ENCODE results near the gene SGMS1. TPM values are rescaled to one million over a fixed set of nuclear protein-coding genes. Genes with fewer than 3 reads are reported as not detected.
A peak's percentile ranks its signal among the peaks of the same experiment; 100 is the strongest.

Gene SGMS1
- polyA plus RNA-seq, 2 of the 4 experiments (the other 2 are of a cell fraction): 22.7 to 28.2 TPM

GRCh38 chr10:50419091-50419490 lies 204.7 kb downstream of the SGMS1 start:
- POLR2A ChIA-PET: interaction anchor here (1.7 kb wide), 1 partner anchor 202 kb away, joined by 7 read pairs; no protein-coding TSS in a partner anchor
- Histone ChIP-seq H3K4me3 (peak overlapping the region; percentile 58; the same call in 2 of the 3 replicates), H3K4me1 (peaks cover 32% of the 10 kb centered on the region), H3K9me3 (no peaks in the 10 kb centered on the region), H3K27ac (peak overlapping the region; percentile 86 to 96), H3K4me2 (peak overlapping the region; percentile 97)
- ATAC-seq (no peak), DNase-seq (ENCODE audit: low read depth in 1 of 2, low spot score in 1 of 2) (no peak), FAIRE-seq (no peak)
- WGBS (ENCODE audit: missing lambda C conversion rate): 52% methylated on average over 3 of the region's 3 CpGs
- TF ChIP-seq FOXS1 (CRISPR knock-in tag; IDR thresholded peaks at IDR 0.05) (no peak), PBX3 (IDR thresholded peaks at IDR 0.05) (no peak), USF2 (IDR thresholded peaks at IDR 0.05) (no peak), NFE2L2 (conservative IDR thresholded peaks at IDR 0.05; ENCODE audit: low read length) (no peak)
- CTCF ChIA-PET: interaction anchor here (1.0 to 2.8 kb wide), 4 partner anchors 18 to 203 kb away, joined by 3 to 14 read pairs (median 4); no protein-coding TSS in a partner anchor

GRCh38 chr10:50417886-50418830 lies 205.6 kb downstream of the SGMS1 start:
- ChIA-PET POLR2A (interaction anchor here (0.8 to 1.9 kb wide), 7 partner anchors 12 to 207 kb away, joined by 3 to 24 read pairs (median 3); partner anchors contain the start of gene SGMS1), CTCF (interaction anchor here (0.8 to 1.9 kb wide), 4 partner anchors 15 to 204 kb away, joined by 3 to 7 read pairs (median 3); no protein-coding TSS in a partner anchor)
- Histone ChIP-seq H3K27ac (peak overlapping the region; percentile 86 to 96), H3K4me2 (peak overlapping the region; percentile 97), H3K9me3 (no peaks in the 10 kb centered on the region), H3K4me3 (peak overlapping the region; percentile 58), H3K4me1 (peaks cover 40% of the 10 kb centered on the region)
- FAIRE-seq (peak; percentile 13), DNase-seq (ENCODE audit: low read depth in 1 of 2, low spot score in 1 of 2) (peak; percentile 86 to 92), ATAC-seq (peak; percentile 94 to 97)
- under 1% methylated on average over 39 of the region's 62 CpGs for WGBS (ENCODE audit: missing lambda C conversion rate)
- TF ChIP-seq ESRRA (IDR thresholded peaks at IDR 0.05; ENCODE audit: borderline replicate concordance, low read length) (0 out of 2 replicates have a peak, but pooled peaks have one; percentile 10), SMC3 (IDR thresholded peaks at IDR 0.05) (0 out of 3 replicates have a peak, but pooled peaks have one; percentile 11), TP53 (CRISPR knock-in tag; IDR thresholded peaks at IDR 0.05) (no peak), HEYL (CRISPR knock-in tag; IDR thresholded peaks at IDR 0.05) (no peak), GATA3 (IDR thresholded peaks at IDR 0.05; ENCODE audit: borderline replicate concordance) (no peak), HES2 (IDR thresholded peaks at IDR 0.05) (no peak), ZFP36 (IDR thresholded peaks at IDR 0.05; ENCODE audit: borderline replicate concordance, partially characterized antibody) (no peak), FOXS1 (CRISPR knock-in tag; IDR thresholded peaks at IDR 0.05) (no peak), HOXA7 (CRISPR knock-in tag; IDR thresholded peaks at IDR 0.05) (no peak), SREBF2 (IDR thresholded peaks at IDR 0.05) (no peak), FOSB (CRISPR knock-in tag; IDR thresholded peaks at IDR 0.05) (no peak), CHD2 (IDR thresholded peaks at IDR 0.05; ENCODE audit: low read length, partially characterized antibody) (no peak), JUN (IDR thresholded peaks at IDR 0.05) (peak in 1 of 2 experiments; percentile 66; a peak in 3 of 5 replicates), BCL3 (IDR thresholded peaks at IDR 0.05) (0 out of 3 replicates have a peak, but pooled peaks have one; percentile 51), FOSL2 (IDR thresholded peaks at IDR 0.05) (no peak), FOSL2 (CRISPR knock-in tag; IDR thresholded peaks at IDR 0.05) (peak; percentile 71), USF2 (IDR thresholded peaks at IDR 0.05) (no peak), RAD21 (conservative IDR thresholded peaks at IDR 0.05 in 1 of 2, IDR thresholded peaks at IDR 0.05 in 1 of 2) (peak in 1 of 2 experiments; percentile 41; a peak in 1 of 5 replicates), ZNF302 (CRISPR knock-in tag; IDR thresholded peaks at IDR 0.05) (no peak), HMGXB4 (CRISPR knock-in tag; IDR thresholded peaks at IDR 0.05; ENCODE audit: borderline replicate concordance) (no peak), MAZ (IDR thresholded peaks at IDR 0.05; ENCODE audit: borderline replicate concordance, low read depth, low read length) (no peak), ELK1 (IDR thresholded peaks at IDR 0.05; ENCODE audit: low read depth, low read length) (no peak), NFE2L2 (conservative IDR thresholded peaks at IDR 0.05; ENCODE audit: low read length) (no peak), POLR2AphosphoS2 (conservative IDR thresholded peaks at IDR 0.05; ENCODE audit: low read length) (no peak), MAX (IDR thresholded peaks at IDR 0.05) (peak; percentile 48; the same call in 1 of the 2 replicates)

Data from A549 (cell line).